IMR-90 (cell line): Measurements from ENCODE around the gene VGLL1. TPM values are rescaled to one million over a fixed set of nuclear protein-coding genes. Genes with fewer than 3 reads are reported as not detected.

ENCODE experiments used
- ATAC-seq: fragments of 200-7000 bp; cut with Tn5 transposase; 2 replicates; pipeline ENCODE4 v1.9.1; 2020; ENCODE audit warnings: low read depth, mild to moderate bottlenecking, moderate library complexity
- BruUV-seq: library from RNA; stranded (reverse); fragments of 400-500 nt; replicated peaks from 2 replicates; lab custom pipeline; 2021; lab: Mats Ljungman, UMichigan
- CTCF ChIA-PET: fragments of 300-600 bp; formaldehyde crosslinking; extraction: SDS; loops from one replicate; lab custom pipeline; 2021; ENCODE audit warnings: antibody characterized with exemption; lab: Yijun Ruan, JAX
- POLR2A ChIA-PET: fragments of 300-600 bp; sonication (Branson Sonifier 250); formaldehyde crosslinking; loops from one replicate; lab custom pipeline; 2022; ENCODE audit warnings: antibody characterized with exemption; ENCODE audit not compliant: unreplicated experiment; lab: Charles Lee
- DNase-seq: peaks from one replicate; pipeline ENCODE4 v3.0.0; 2013
- H2AFZ ChIP-seq: replicated peaks from 2 replicates; pipeline ENCODE3; 2013; ENCODE audit warnings: low read length, mild to moderate bottlenecking; ENCODE audit not compliant: poor library complexity
- H2AK5ac ChIP-seq: 2 replicates; pipeline ENCODE4 v1.6.1; 2013; ENCODE audit warnings: low read depth, low read length, inconsistent platforms
- H2AK9ac ChIP-seq: replicated peaks from 2 replicates; pipeline ENCODE3; 2013; ENCODE audit warnings: mild to moderate bottlenecking, low read depth, low read length, moderate library complexity; ENCODE audit not compliant: poor library complexity
- H2BK120ac ChIP-seq: 2 replicates; pipeline ENCODE4 v1.6.1; 2013; ENCODE audit warnings: low read depth, low read length, inconsistent platforms
- H2BK15ac ChIP-seq: 3 replicates; pipeline ENCODE4 v1.6.1; 2013; ENCODE audit warnings: low read depth, low read length, inconsistent platforms
- H2BK20ac ChIP-seq: 2 replicates; pipeline ENCODE4 v1.6.1; 2013; ENCODE audit warnings: low read depth, mild to moderate bottlenecking, inconsistent platforms, low read length, moderate library complexity
- H2BK5ac ChIP-seq: 2 replicates; pipeline ENCODE4 v1.6.1; 2013; ENCODE audit warnings: mild to moderate bottlenecking, low read depth, low read length, inconsistent platforms; ENCODE audit not compliant: poor library complexity, severe bottlenecking
- H3K14ac ChIP-seq: replicated peaks from 2 replicates; pipeline ENCODE4 v1.6.1; 2013; ENCODE audit warnings: low read depth, low read length, inconsistent platforms
- H3K18ac ChIP-seq: 2 replicates; pipeline ENCODE4 v1.6.1; 2013; ENCODE audit warnings: low read depth, low read length, control low read depth
- H3K23ac ChIP-seq: 2 replicates; pipeline ENCODE4 v1.6.1; 2013; ENCODE audit warnings: low read depth, low read length, inconsistent platforms
- H3K27ac ChIP-seq: 2 replicates; pipeline ENCODE4 v1.5.1; 2013; ENCODE audit warnings: mild to moderate bottlenecking, control low read depth, low read length; ENCODE audit not compliant: insufficient read depth
- H3K27me3 ChIP-seq: 2 replicates; pipeline ENCODE4 v1.6.1; 2013; ENCODE audit warnings: low read length; ENCODE audit not compliant: control insufficient read depth, insufficient read depth
- H3K36me3 ChIP-seq: 2 replicates; pipeline ENCODE4 v1.6.1; 2013; ENCODE audit warnings: low read length, mixed read lengths; ENCODE audit not compliant: control insufficient read depth, insufficient read depth
- H3K4ac ChIP-seq: 2 replicates; pipeline ENCODE4 v1.6.1; 2013; ENCODE audit warnings: low read depth, low read length, inconsistent platforms
- H3K4me1 ChIP-seq: 2 replicates; pipeline ENCODE4 v1.6.1; 2013; ENCODE audit warnings: low read length, mixed read lengths; ENCODE audit not compliant: control insufficient read depth, insufficient read depth
- H3K4me2 ChIP-seq: 2 replicates; pipeline ENCODE4 v1.6.1; 2013; ENCODE audit warnings: low read depth, mild to moderate bottlenecking, control low read depth, low read length, moderate library complexity
- H3K4me3 ChIP-seq: 2 replicates; pipeline ENCODE4 v1.5.1; 2013; ENCODE audit warnings: low read depth, mild to moderate bottlenecking, control low read depth, low read length, moderate library complexity; ENCODE audit not compliant: insufficient read depth
- H3K56ac ChIP-seq: 2 replicates; pipeline ENCODE4 v1.6.1; 2013; ENCODE audit warnings: low read length, inconsistent platforms; ENCODE audit not compliant: insufficient read depth; ENCODE audit errors: extremely low read depth
- H3K79me1 ChIP-seq, 2 experiments: 2 replicates each; pipeline ENCODE4 v1.6.1; 2013; ENCODE audit warnings: low read length in 2 of 2, inconsistent platforms in 1 of 2, low read depth in 1 of 2
- H3K9ac ChIP-seq: 2 replicates; pipeline ENCODE4 v1.6.1; 2013; ENCODE audit warnings: low read depth, low read length, control low read depth
- H3K9me1 ChIP-seq: 2 replicates; pipeline ENCODE4 v1.6.1; 2013; ENCODE audit warnings: low read length, inconsistent platforms; ENCODE audit not compliant: insufficient read depth
- H3K9me3 ChIP-seq: 2 replicates; pipeline ENCODE4 v1.6.1; 2013; ENCODE audit warnings: low read length; ENCODE audit not compliant: control insufficient read depth, insufficient read depth
- H4K20me1 ChIP-seq: 2 replicates; pipeline ENCODE4 v1.6.1; 2013; ENCODE audit warnings: low read length, inconsistent platforms; ENCODE audit not compliant: insufficient read depth
- H4K5ac ChIP-seq: 2 replicates; pipeline ENCODE4 v1.6.1; 2013; ENCODE audit warnings: mild to moderate bottlenecking, low read depth, low read length, control low read depth
- H4K8ac ChIP-seq, 2 experiments: 2 replicates each; pipeline ENCODE4 v1.6.1; 2013; ENCODE audit warnings: low read depth in 2 of 2, low read length in 2 of 2, control low read depth in 1 of 2, inconsistent platforms in 1 of 2
- H4K91ac ChIP-seq: 2 replicates; pipeline ENCODE4 v1.6.1; 2013; ENCODE audit warnings: low read depth, low read length, inconsistent platforms; ENCODE audit not compliant: insufficient read depth
- BHLHE40 ChIP-seq: fragments of 150-350 bp; IDR thresholded peaks from 2 replicates; pipeline ENCODE4 v1.6.1; 2016; ENCODE audit warnings: mild to moderate bottlenecking, low read depth, low read length
- CEBPB ChIP-seq: IDR thresholded peaks from 2 replicates; pipeline ENCODE4 v1.6.1; 2012; ENCODE audit warnings: low read depth, low read length, improper control_type of control experiment
- CHD1 ChIP-seq: IDR thresholded peaks from 2 replicates; pipeline ENCODE4 v1.6.1; 2012; ENCODE audit warnings: low read depth, low read length, improper control_type of control experiment
- FOS ChIP-seq: fragments of 150-350 bp; IDR thresholded peaks from 2 replicates; pipeline ENCODE4 v1.6.1; 2016; ENCODE audit warnings: low read depth, low read length
- MAFK ChIP-seq: IDR thresholded peaks from 2 replicates; pipeline ENCODE4 v1.6.1; 2012; ENCODE audit warnings: low read depth, low read length, improper control_type of control experiment
- MAZ ChIP-seq: IDR thresholded peaks from 2 replicates; pipeline ENCODE4 v1.6.1; 2012; ENCODE audit warnings: low read depth, mild to moderate bottlenecking, low read length, improper control_type of control experiment, moderate library complexity, borderline replicate concordance
- POLR2A ChIP-seq: IDR thresholded peaks from 2 replicates; pipeline ENCODE4 v1.6.1; 2012; ENCODE audit warnings: mild to moderate bottlenecking, low read depth, low read length
- RAD21 ChIP-seq: IDR thresholded peaks from 2 replicates; pipeline ENCODE4 v1.6.1; 2012; ENCODE audit warnings: low read length, improper control_type of control experiment
- RCOR1 ChIP-seq: IDR thresholded peaks from 2 replicates; pipeline ENCODE4 v1.6.1; 2012; ENCODE audit warnings: mild to moderate bottlenecking, low read length, improper control_type of control experiment; ENCODE audit not compliant: insufficient replicate concordance
- WGBS, 2 experiments: methylation state at CpG; one replicate each; pipeline versions ENCODE4 v1.1.5 to v1.1.7; 2013; ENCODE audit warnings: missing lambda C conversion rate in 2 of 2; ENCODE audit not compliant: insufficient read length in 1 of 2; ENCODE audit errors: extremely low coverage in 2 of 2; 5-methylcytosine and 5-hydroxymethylcytosine counted together
- dilution Hi-C: fragments of 300-500 bp; cut with HindIII; formaldehyde crosslinking; loops from one replicate; pipeline ENCODE4 v1.14.3; 2018; ENCODE audit warnings: low sequenced_read_pairs; ENCODE audit not compliant: unreplicated experiment
- in situ Hi-C: fragments of 300-500 bp; cut with MboI; formaldehyde crosslinking; loops from 3 replicates; pipeline ENCODE4 v1.14.3; 2019; ENCODE audit warnings: low sequenced_read_pairs, inconsistent platforms, mixed read lengths
- intact Hi-C: fragments of 100-400 bp; cut with micrococcal nuclease; formaldehyde crosslinking; loops from 2 replicates; pipeline ENCODE4 v1.10.0; 2022
- polyA plus RNA-seq, 3 experiments: library from polyadenylated mRNA; depleted of rRNA; stranded (reverse); fragments of >200 nt; gene quantifications; 2 replicates each; pipeline ENCODE4 v1.2.3, GENCODE V29; 2012; ENCODE audit warnings: low replicate concordance in 1 of 3
- total RNA-seq: library from RNA; depleted of rRNA; stranded (reverse); fragments of >200 nt; gene quantifications from 2 replicates; pipeline ENCODE4 v1.2.3, GENCODE V29; 2012
- TF ChIP-seq, protein P1 (sequence below): conservative IDR thresholded peaks from 2 replicates; pipeline ENCODE4 v1.5.1; 2012; ENCODE audit warnings: mild to moderate bottlenecking, low read depth, low read length, improper control_type of control experiment
- TF ChIP-seq, protein P2 (sequence below): fragments of 150-350 bp; IDR thresholded peaks from 2 replicates; pipeline ENCODE4 v1.6.1; 2016; ENCODE audit warnings: low read depth, mild to moderate bottlenecking, low read length, moderate library complexity, borderline replicate concordance
- TF ChIP-seq, protein P3 (sequence below): fragments of 150-350 bp; IDR thresholded peaks from 2 replicates; pipeline ENCODE4 v1.6.1; 2017; ENCODE audit warnings: mild to moderate bottlenecking, antibody characterized with exemption, low read length, low read depth

Gene VGLL1
- total and polyA plus RNA-seq, 2 of the 4 experiments (the other 2 are of a cell fraction) = not detected

DNA sequence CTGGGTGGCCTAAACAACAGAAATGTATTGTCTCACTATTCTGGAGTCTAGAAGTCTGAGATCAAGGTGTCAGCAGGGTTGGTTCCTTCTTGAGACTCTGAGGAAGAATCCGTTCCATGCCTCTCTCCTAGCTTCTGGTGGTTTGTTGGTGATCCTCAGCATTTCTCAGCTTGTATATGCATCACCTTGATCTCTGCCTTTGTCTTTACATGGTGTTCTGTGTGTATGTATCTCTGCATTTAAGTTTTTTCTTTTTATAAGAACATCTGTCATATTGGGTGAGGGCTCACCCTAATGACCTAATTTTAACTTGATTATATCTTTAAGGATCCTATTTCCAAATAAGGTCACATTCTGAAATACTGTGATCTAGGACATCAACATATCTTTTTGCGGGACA, 65.3 kb downstream of the VGLL1 start:
- no peak overlapping the region for H3K4me3 ChIP-seq
- H3K56ac ChIP-seq = no peak overlapping the region
- no peak overlapping the region for H3K4ac ChIP-seq
- dilution Hi-C loops (no loop called here), intact Hi-C loops (no loop called here), in situ Hi-C loops (no loop called here)
- no TSS peak for BruUV-seq
- H3K27ac ChIP-seq = no peak overlapping the region
- H3K36me3 ChIP-seq = no peaks in the 10 kb centered on the region
- no peaks in the 10 kb centered on the region for H3K79me1 ChIP-seq
- H3K9ac ChIP-seq = no peak overlapping the region
- no peak for DNase-seq
- ChIA-PET POLR2A (no interaction called here), CTCF (no interaction called here)
- H3K27me3 ChIP-seq = no peaks in the 10 kb centered on the region
- no peak overlapping the region for H2BK15ac ChIP-seq
- H4K8ac ChIP-seq = no peak overlapping the region
- H2BK20ac ChIP-seq = no peak overlapping the region
- no peaks in the 10 kb centered on the region for H4K20me1 ChIP-seq
- no peak overlapping the region for H4K91ac ChIP-seq
- H3K18ac ChIP-seq = no peak overlapping the region
- no peak overlapping the region for H3K23ac ChIP-seq
- no peaks in the 10 kb centered on the region for H3K4me1 ChIP-seq
- H2BK5ac ChIP-seq = no peak overlapping the region
- no CpG with 5 or more reads among the region's 2 CpGs for WGBS, 2 experiments
- H2AFZ ChIP-seq = no peak overlapping the region
- H4K5ac ChIP-seq = no peak overlapping the region
- TF ChIP-seq BHLHE40 (no peak), RAD21 (no peak), MAFK (no peak), CEBPB (no peak), CHD1 (no peak), MAZ (no peak), POLR2A (no peak), RCOR1 (no peak), FOS (no peak)
- TF ChIP-seq, protein P1, sequence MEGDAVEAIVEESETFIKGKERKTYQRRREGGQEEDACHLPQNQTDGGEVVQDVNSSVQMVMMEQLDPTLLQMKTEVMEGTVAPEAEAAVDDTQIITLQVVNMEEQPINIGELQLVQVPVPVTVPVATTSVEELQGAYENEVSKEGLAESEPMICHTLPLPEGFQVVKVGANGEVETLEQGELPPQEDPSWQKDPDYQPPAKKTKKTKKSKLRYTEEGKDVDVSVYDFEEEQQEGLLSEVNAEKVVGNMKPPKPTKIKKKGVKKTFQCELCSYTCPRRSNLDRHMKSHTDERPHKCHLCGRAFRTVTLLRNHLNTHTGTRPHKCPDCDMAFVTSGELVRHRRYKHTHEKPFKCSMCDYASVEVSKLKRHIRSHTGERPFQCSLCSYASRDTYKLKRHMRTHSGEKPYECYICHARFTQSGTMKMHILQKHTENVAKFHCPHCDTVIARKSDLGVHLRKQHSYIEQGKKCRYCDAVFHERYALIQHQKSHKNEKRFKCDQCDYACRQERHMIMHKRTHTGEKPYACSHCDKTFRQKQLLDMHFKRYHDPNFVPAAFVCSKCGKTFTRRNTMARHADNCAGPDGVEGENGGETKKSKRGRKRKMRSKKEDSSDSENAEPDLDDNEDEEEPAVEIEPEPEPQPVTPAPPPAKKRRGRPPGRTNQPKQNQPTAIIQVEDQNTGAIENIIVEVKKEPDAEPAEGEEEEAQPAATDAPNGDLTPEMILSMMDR = no peak
- TF ChIP-seq, protein P2, sequence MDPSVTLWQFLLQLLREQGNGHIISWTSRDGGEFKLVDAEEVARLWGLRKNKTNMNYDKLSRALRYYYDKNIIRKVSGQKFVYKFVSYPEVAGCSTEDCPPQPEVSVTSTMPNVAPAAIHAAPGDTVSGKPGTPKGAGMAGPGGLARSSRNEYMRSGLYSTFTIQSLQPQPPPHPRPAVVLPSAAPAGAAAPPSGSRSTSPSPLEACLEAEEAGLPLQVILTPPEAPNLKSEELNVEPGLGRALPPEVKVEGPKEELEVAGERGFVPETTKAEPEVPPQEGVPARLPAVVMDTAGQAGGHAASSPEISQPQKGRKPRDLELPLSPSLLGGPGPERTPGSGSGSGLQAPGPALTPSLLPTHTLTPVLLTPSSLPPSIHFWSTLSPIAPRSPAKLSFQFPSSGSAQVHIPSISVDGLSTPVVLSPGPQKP = no peak
- TF ChIP-seq, protein P3, sequence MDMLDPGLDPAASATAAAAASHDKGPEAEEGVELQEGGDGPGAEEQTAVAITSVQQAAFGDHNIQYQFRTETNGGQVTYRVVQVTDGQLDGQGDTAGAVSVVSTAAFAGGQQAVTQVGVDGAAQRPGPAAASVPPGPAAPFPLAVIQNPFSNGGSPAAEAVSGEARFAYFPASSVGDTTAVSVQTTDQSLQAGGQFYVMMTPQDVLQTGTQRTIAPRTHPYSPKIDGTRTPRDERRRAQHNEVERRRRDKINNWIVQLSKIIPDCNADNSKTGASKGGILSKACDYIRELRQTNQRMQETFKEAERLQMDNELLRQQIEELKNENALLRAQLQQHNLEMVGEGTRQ = no peak
- no peak overlapping the region for H3K14ac ChIP-seq
- H2AK9ac ChIP-seq = no peak overlapping the region
- H3K9me3 ChIP-seq = no peaks in the 10 kb centered on the region
- H3K4me2 ChIP-seq = no peak overlapping the region
- H2AK5ac ChIP-seq = no peak overlapping the region
- H2BK120ac ChIP-seq = no peak overlapping the region
- no peak for ATAC-seq
- H3K9me1 ChIP-seq = no peaks in the 10 kb centered on the region
